Activated B cell treated with CpG ODN at 0.5 μM for 24 hours (primary cell): ENCODE data around the gene RNU5D-1. TPM values are rescaled to one million over a fixed set of nuclear protein-coding genes. Genes with fewer than 3 reads are reported as not detected.
A peak's percentile ranks its signal among the peaks of the same experiment; 100 is the strongest.

Experiments used
- ATAC-seq: fragments of 200-7000 bp; cut with Tn5 transposase; one replicate; pipeline ENCODE4 v1.10.0; 2021; ENCODE audit warnings: low read depth, mild to moderate bottlenecking, moderate library complexity
- CTCF ChIA-PET: fragments of 350-600 bp; sonication (Branson Sonifier 250); formaldehyde crosslinking; loops from one replicate; lab custom pipeline; 2021; ENCODE audit warnings: antibody characterized with exemption; lab: Charles Lee
- POLR2A ChIA-PET: fragments of 350-600 bp; sonication (Branson Sonifier 250); formaldehyde crosslinking; loops from one replicate; lab custom pipeline; 2021; ENCODE audit warnings: antibody characterized with exemption; lab: Charles Lee
- DNase-seq: peaks from one replicate; pipeline ENCODE4 v3.0.0; 2022
- H3K27ac Mint-ChIP-seq: one replicate; pipeline ENCODE4 v1.8.0; 2020; ENCODE audit warnings: mixed read lengths
- H3K27me3 Mint-ChIP-seq: one replicate; pipeline ENCODE4 v1.8.0; 2021; ENCODE audit warnings: mixed read lengths
- H3K36me3 Mint-ChIP-seq: one replicate; pipeline ENCODE4 v1.8.0; 2021; ENCODE audit warnings: low read depth, mixed read lengths
- H3K4me1 Mint-ChIP-seq: one replicate; pipeline ENCODE4 v1.8.0; 2021; ENCODE audit warnings: mixed read lengths
- H3K4me3 Mint-ChIP-seq: one replicate; pipeline ENCODE4 v1.8.0; 2020; ENCODE audit warnings: mild to moderate bottlenecking, mixed read lengths
- H3K9me3 Mint-ChIP-seq: one replicate; pipeline ENCODE4 v1.8.0; 2020; ENCODE audit warnings: mixed read lengths
- CTCF ChIP-seq: fragments of 200-600 bp; IDR thresholded peaks from one replicate; pipeline ENCODE4 v1.8.0; 2022; ENCODE audit warnings: antibody characterized with exemption, mild to moderate bottlenecking
- intact Hi-C: fragments of 100-400 bp; cut with micrococcal nuclease; formaldehyde crosslinking; loops from one replicate; pipeline ENCODE4 v1.15.1; 2024
- total RNA-seq: library from RNA; stranded (reverse); gene quantifications from 2 replicates; pipeline ENCODE4 v1.2.3, GENCODE V29; 2022

Gene RNU5D-1
- total RNA-seq, 1 donor from 2014 or later, result not detected

- no peak for TF ChIP-seq CTCF
- Mint-ChIP-seq H3K4me3 (no peak overlapping the region), H3K9me3 (no peaks in the 10 kb centered on the region), H3K27ac (peak overlapping the region; percentile 27), H3K4me1 (peaks cover 85% of the 10 kb centered on the region), H3K27me3 (no peaks in the 10 kb centered on the region), H3K36me3 (no peaks in the 10 kb centered on the region)
- ATAC-seq (no peak), DNase-seq (no peak)
- POLR2A ChIA-PET, result interaction anchor here (0.7 to 9.8 kb wide), 7 partner anchors 11 to 102 kb away, joined by 3 to 95 read pairs (median 4); partner anchors contain the start of genes RNU5D-1 and RPS8
- intact Hi-C loops, result no loop called here
- CTCF ChIA-PET, result interaction anchor here (1.4 to 8.3 kb wide), 2 partner anchors 10 to 11 kb away, joined by 3 to 54 read pairs; partner anchors contain the start of gene RNU5D-1
Measured at GRCh38 chr1:44718091-44718490, 12.9 kb downstream of the RNU5D-1 start.

- peak overlapping the region; percentile 60 for H3K27ac Mint-ChIP-seq
- no peak for TF ChIP-seq CTCF
- DNase-seq (no peak), ATAC-seq (no peak)
- intact Hi-C loops, result no loop called here
- no peaks in the 10 kb centered on the region for H3K36me3 Mint-ChIP-seq
- no peak overlapping the region for H3K4me3 Mint-ChIP-seq
- H3K27me3 Mint-ChIP-seq, result no peaks in the 10 kb centered on the region
- peaks cover 86% of the 10 kb centered on the region for H3K4me1 Mint-ChIP-seq
- no peaks in the 10 kb centered on the region for H3K9me3 Mint-ChIP-seq
- POLR2A ChIA-PET, result interaction anchor here (0.9 to 9.8 kb wide), 8 partner anchors 11 to 102 kb away, joined by 3 to 95 read pairs (median 4); partner anchors contain the start of genes KIF2C, RNU5D-1 and RPS8
- CTCF ChIA-PET, result interaction anchor here (1.1 to 8.3 kb wide), 3 partner anchors 11 to 43 kb away, joined by 3 to 54 read pairs (median 4); partner anchors contain the start of genes ARMH1, RNU5D-1 and TMEM53
Measured at GRCh38 chr1:44717653-44718052, 13.3 kb downstream of the RNU5D-1 start.

GRCh38 chr1:44717156-44717555 is 13.8 kb downstream of the RNU5D-1 start:
- H3K27ac Mint-ChIP-seq, result peak overlapping the region; percentile 60
- no peak for DNase-seq
- TF ChIP-seq CTCF, result no peak
- H3K4me1 Mint-ChIP-seq, result peaks cover 85% of the 10 kb centered on the region
- CTCF ChIA-PET, result interaction anchor here (1.1 to 8.3 kb wide), 3 partner anchors 10 to 43 kb away, joined by 3 to 54 read pairs (median 4); partner anchors contain the start of genes ARMH1, RNU5D-1 and TMEM53
- H3K27me3 Mint-ChIP-seq, result no peaks in the 10 kb centered on the region
- intact Hi-C loops, result no loop called here
- H3K9me3 Mint-ChIP-seq, result no peaks in the 10 kb centered on the region
- ATAC-seq, result no peak
- POLR2A ChIA-PET, result interaction anchor here (0.7 to 9.8 kb wide), 8 partner anchors 10 to 861 kb away, joined by 3 to 95 read pairs (median 4); partner anchors contain the start of genes KIF2C, RNU5D-1 and RPS8
- no peaks in the 10 kb centered on the region for H3K36me3 Mint-ChIP-seq
- no peak overlapping the region for H3K4me3 Mint-ChIP-seq

GRCh38 chr1:44714944-44715571 is 15.9 kb downstream of the RNU5D-1 start:
- POLR2A ChIA-PET, result interaction anchor here (0.7 to 9.8 kb wide), 8 partner anchors 8 to 297 kb away, joined by 3 to 181 read pairs (median 6); partner anchors contain the start of genes ARMH1, PLK3, RNU5D-1 and TMEM53
- Mint-ChIP-seq H3K4me3 (peak overlapping the region; percentile 58), H3K9me3 (no peaks in the 10 kb centered on the region), H3K4me1 (peaks cover 75% of the 10 kb centered on the region), H3K36me3 (no peaks in the 10 kb centered on the region), H3K27ac (peak overlapping the region; percentile 89), H3K27me3 (no peaks in the 10 kb centered on the region)
- DNase-seq (no peak), ATAC-seq (peak; percentile 78)
- peak; percentile 72 for TF ChIP-seq CTCF
- CTCF ChIA-PET, result interaction anchor here (0.8 to 8.3 kb wide), 4 partner anchors 13 to 105 kb away, joined by 3 to 54 read pairs (median 4); partner anchors contain the start of gene RNU5D-1
- intact Hi-C loops, result loop anchor here (1.0 to 2.0 kb wide), 3 partner anchors 14 to 310 kb away; partner anchors contain the start of genes RNF220 and UROD

- intact Hi-C loops, result loop anchor here (2.0 kb wide), 1 partner anchor 310 kb away; the partner anchor contains the start of gene RNF220
- Mint-ChIP-seq H3K27me3 (no peaks in the 10 kb centered on the region), H3K27ac (peak overlapping the region; percentile 89), H3K4me1 (peaks cover 71% of the 10 kb centered on the region), H3K36me3 (no peaks in the 10 kb centered on the region), H3K4me3 (peak overlapping the region; percentile 58), H3K9me3 (no peaks in the 10 kb centered on the region)
- ChIA-PET CTCF (interaction anchor here (0.6 to 8.3 kb wide), 6 partner anchors 14 to 1052 kb away, joined by 3 to 54 read pairs (median 3); partner anchors contain the start of gene RNU5D-1), POLR2A (interaction anchor here (0.7 to 9.8 kb wide), 10 partner anchors 9 to 298 kb away, joined by 3 to 181 read pairs (median 6); partner anchors contain the start of genes ARMH1, PLK3, RNU5D-1 and TMEM53)
- ATAC-seq (peak; percentile 47), DNase-seq (no peak)
- no peak for TF ChIP-seq CTCF
Measured at GRCh38 chr1:44714532-44714931, 16.4 kb downstream of the RNU5D-1 start.
